ENCODE measurements around the gene ZCCHC14. TPM values are rescaled to one million over a fixed set of nuclear protein-coding genes. Genes with fewer than 3 reads are reported as not detected.

Gene ZCCHC14
- total and polyA plus RNA-seq, 2 experiments from 2014 or later, result 4.3 to 14.5 TPM

DNA sequence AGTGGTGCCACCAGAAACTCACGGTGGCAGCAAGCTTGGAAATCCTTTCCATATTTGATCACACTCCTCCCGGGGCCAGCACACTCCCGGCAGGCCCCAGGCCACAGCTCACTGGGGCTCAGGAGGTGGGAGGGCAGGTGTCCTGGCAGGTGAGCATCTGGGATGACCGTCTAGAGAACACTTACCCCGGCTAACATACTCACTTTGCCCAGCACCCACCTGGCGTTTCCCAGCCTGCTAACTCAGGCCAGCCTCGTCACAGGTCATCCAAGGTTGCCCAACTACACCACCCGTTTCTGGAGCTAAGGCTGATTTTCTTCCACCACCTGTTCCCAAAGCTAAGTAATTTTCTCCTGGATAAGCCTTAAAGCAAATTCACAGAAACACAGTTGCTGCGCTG, 134.1 kb downstream of the ZCCHC14 start:
- no peaks in the 10 kb centered on the region for H3K27me3 ChIP-seq
- H2AFZ ChIP-seq, result no peak overlapping the region
- H3K79me2 ChIP-seq, result peaks cover 25% of the 10 kb centered on the region
- H3K4me1 ChIP-seq (ENCODE audit: insufficient read depth), result peaks cover 4% of the 10 kb centered on the region
- peaks cover 4% of the 10 kb centered on the region for H4K20me1 ChIP-seq (ENCODE audit: insufficient read depth, poor library complexity, severe bottlenecking)
- H3K27ac ChIP-seq, result no peak overlapping the region
- no peaks in the 10 kb centered on the region for H3K36me3 ChIP-seq (replicated peaks; ENCODE audit: insufficient read depth, low read depth)
- TF ChIP-seq EZH2phosphoT487 (IDR thresholded peaks at IDR 0.05; ENCODE audit: low read depth, severe bottlenecking, unreplicated experiment), result no peak
- TF ChIP-seq EZH2 (IDR thresholded peaks at IDR 0.05; ENCODE audit: borderline replicate concordance), result no peak
- TF ChIP-seq, protein P1, sequence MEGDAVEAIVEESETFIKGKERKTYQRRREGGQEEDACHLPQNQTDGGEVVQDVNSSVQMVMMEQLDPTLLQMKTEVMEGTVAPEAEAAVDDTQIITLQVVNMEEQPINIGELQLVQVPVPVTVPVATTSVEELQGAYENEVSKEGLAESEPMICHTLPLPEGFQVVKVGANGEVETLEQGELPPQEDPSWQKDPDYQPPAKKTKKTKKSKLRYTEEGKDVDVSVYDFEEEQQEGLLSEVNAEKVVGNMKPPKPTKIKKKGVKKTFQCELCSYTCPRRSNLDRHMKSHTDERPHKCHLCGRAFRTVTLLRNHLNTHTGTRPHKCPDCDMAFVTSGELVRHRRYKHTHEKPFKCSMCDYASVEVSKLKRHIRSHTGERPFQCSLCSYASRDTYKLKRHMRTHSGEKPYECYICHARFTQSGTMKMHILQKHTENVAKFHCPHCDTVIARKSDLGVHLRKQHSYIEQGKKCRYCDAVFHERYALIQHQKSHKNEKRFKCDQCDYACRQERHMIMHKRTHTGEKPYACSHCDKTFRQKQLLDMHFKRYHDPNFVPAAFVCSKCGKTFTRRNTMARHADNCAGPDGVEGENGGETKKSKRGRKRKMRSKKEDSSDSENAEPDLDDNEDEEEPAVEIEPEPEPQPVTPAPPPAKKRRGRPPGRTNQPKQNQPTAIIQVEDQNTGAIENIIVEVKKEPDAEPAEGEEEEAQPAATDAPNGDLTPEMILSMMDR (IDR thresholded peaks at IDR 0.05; ENCODE audit: poor library complexity), result no peak
- no peaks in the 10 kb centered on the region for H3K9me3 ChIP-seq (ENCODE audit: low read depth)
- 94% methylated on average over 9 of the region's 9 CpGs for WGBS (ENCODE audit: low lambda C conversion rate, missing lambda C conversion rate)
- DNase-seq (ENCODE audit: low spot score), result no peak
- H3K4me3 ChIP-seq, result no peak overlapping the region
- H3K4me2 ChIP-seq, result no peak overlapping the region
- H3K9me2 ChIP-seq (replicated peaks; ENCODE audit: insufficient read depth), result no peaks in the 10 kb centered on the region

DNA sequence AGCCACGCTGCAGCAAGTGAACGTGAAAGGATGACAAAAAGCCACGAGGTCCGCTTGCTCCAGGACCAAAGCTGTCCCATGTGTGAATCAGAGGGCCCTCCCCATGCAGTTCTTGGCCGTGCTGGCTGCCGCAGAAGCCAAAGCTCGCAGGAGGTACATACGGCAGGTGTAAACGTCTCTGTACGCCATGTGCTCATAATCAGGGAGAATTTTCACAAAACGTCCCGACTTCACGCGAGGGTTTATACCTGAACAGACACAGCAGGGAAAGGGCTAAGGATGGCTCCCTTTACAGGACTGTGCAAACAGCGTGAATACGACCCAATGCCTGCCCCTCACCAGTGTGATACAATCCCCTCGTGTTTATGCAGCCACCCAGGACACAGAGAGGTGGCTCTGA, 134.6 kb downstream of the ZCCHC14 start:
- Histone ChIP-seq H3K27me3 (no peaks in the 10 kb centered on the region), H3K79me2 (peaks cover 24% of the 10 kb centered on the region), H3K4me1 (ENCODE audit: insufficient read depth) (peaks cover under 1% of the 10 kb centered on the region), H4K20me1 (ENCODE audit: insufficient read depth, poor library complexity, severe bottlenecking) (peaks cover 1% of the 10 kb centered on the region), H3K27ac (no peak overlapping the region), H2AFZ (no peak overlapping the region), H3K9me3 (ENCODE audit: low read depth) (no peaks in the 10 kb centered on the region), H3K36me3 (replicated peaks; ENCODE audit: insufficient read depth, low read depth) (no peaks in the 10 kb centered on the region), H3K4me3 (no peak overlapping the region), H3K9me2 (replicated peaks; ENCODE audit: insufficient read depth) (no peaks in the 10 kb centered on the region), H3K4me2 (no peak overlapping the region)
- TF ChIP-seq EZH2 (IDR thresholded peaks at IDR 0.05; ENCODE audit: borderline replicate concordance), result no peak
- no peak for TF ChIP-seq EZH2phosphoT487 (IDR thresholded peaks at IDR 0.05; ENCODE audit: low read depth, severe bottlenecking, unreplicated experiment)
- TF ChIP-seq, protein P1 (IDR thresholded peaks at IDR 0.05; ENCODE audit: poor library complexity), result no peak
- 97% methylated on average over 17 of the region's 17 CpGs for WGBS (ENCODE audit: low lambda C conversion rate, missing lambda C conversion rate)
- no peak for DNase-seq (ENCODE audit: low spot score)

DNA sequence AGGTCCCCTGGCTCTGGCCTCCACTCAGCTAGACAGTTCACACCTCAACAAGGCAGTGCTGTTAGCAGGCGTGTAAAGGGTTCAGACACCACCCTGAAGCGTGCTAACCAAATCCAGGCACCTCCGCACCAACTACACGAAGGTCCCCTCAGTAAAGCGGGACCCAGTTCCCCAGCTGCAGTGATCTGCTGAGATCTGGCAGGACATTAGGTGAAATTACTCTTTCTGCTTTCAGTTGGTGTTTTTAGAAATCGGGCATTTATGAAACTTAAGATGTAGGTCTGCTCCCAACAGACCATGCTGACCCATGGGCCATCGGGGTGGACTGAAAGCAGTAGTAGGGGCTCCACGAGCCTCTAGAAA, 136.4 kb downstream of the ZCCHC14 start:
- TF ChIP-seq EZH2phosphoT487 (IDR thresholded peaks at IDR 0.05; ENCODE audit: low read depth, severe bottlenecking, unreplicated experiment) (no peak), EZH2 (IDR thresholded peaks at IDR 0.05; ENCODE audit: borderline replicate concordance) (no peak)
- TF ChIP-seq, protein P1 (IDR thresholded peaks at IDR 0.05; ENCODE audit: poor library complexity), result no peak
- 96% methylated on average over 8 of the region's 8 CpGs for WGBS (ENCODE audit: low lambda C conversion rate, missing lambda C conversion rate)
- H3K4me1 ChIP-seq (ENCODE audit: insufficient read depth), result no peaks in the 10 kb centered on the region
- no peak for DNase-seq (ENCODE audit: low spot score)
- no peak overlapping the region for H2AFZ ChIP-seq
- H3K4me2 ChIP-seq, result no peak overlapping the region
- H3K36me3 ChIP-seq (replicated peaks; ENCODE audit: insufficient read depth, low read depth), result no peaks in the 10 kb centered on the region
- H3K9me3 ChIP-seq (ENCODE audit: low read depth), result no peaks in the 10 kb centered on the region
- H3K79me2 ChIP-seq, result peaks cover 12% of the 10 kb centered on the region
- no peaks in the 10 kb centered on the region for H3K9me2 ChIP-seq (replicated peaks; ENCODE audit: insufficient read depth)
- H3K27me3 ChIP-seq, result no peaks in the 10 kb centered on the region
- no peak overlapping the region for H3K4me3 ChIP-seq
- no peak overlapping the region for H3K27ac ChIP-seq
- H4K20me1 ChIP-seq (ENCODE audit: insufficient read depth, poor library complexity, severe bottlenecking), result no peaks in the 10 kb centered on the region

Other genes with a start within 250 kb of the ZCCHC14 start
- gene C16orf95, start 175.6 kb downstream of the ZCCHC14 start, total RNA-seq, result 3.9 and 4.7 TPM in 2 replicates
- 6.6 and 10.6 TPM in 2 replicates for gene C16orf95, start 175.6 kb downstream of the ZCCHC14 start, polyA plus RNA-seq
- gene FBXO31, start 109.2 kb downstream of the ZCCHC14 start, total RNA-seq, result 11.0 and 16.5 TPM in 2 replicates
- 25.3 and 28.9 TPM in 2 replicates for gene FBXO31, start 109.2 kb downstream of the ZCCHC14 start, polyA plus RNA-seq
- 73.3 and 76.4 TPM in 2 replicates for gene MAP1LC3B, start 100.7 kb downstream of the ZCCHC14 start, total RNA-seq
- 125 and 134 TPM in 2 replicates for gene MAP1LC3B, start 100.7 kb downstream of the ZCCHC14 start, polyA plus RNA-seq
- 2.3 and 4.8 TPM in 2 replicates for gene JPH3, start 109.5 kb upstream of the ZCCHC14 start, total RNA-seq
- gene JPH3, start 109.5 kb upstream of the ZCCHC14 start, polyA plus RNA-seq, result 1.8 and 2.5 TPM in 2 replicates

All from hepatocyte (in vitro differentiated cells).